Measurements from ENCODE around the gene HDAC8.

DNA sequence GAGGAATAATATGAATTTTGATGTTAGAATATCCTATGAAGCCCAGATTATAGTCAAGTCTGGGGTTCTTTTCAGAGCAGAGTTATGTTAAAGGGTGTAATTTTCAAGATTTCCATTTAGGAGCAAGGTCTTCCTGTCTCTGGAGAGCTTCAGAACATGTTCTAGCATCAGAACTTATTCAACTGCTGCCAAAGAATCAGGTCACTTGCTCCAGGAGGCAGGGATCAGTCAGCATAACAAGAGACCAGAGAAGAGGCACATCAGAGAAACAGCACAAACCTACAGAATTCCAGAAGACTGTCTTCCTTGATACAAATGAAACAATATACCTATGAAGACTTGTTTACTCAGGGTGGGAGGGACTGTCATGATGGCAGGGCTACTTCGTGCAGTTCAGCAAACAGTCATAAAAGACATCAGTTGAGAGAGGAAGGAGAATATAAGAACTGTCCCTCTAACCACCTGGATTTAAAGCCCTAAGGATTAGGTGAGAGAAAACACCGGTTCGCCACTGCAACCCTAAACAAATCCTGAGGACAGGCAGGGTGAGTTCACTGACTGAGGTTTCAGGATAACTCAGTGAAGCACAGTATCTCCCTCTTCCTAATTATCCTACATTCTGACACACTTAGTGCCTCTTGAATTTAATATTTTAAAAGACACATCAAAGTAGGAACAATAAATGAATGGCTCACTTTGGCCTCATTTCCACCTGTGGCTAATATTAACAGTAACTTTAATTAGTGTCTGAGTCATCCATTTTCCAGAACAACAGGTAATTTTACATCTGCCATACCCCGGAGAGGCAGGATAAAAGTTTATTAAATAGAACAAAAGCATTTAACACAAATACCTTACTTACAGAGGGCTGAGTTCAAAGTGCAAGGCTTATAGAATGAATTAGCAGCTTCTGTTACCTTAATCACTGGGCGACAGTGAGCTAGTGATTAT lies 93.0 kb downstream of the HDAC8 start:
- TF ChIP-seq EP300 (IDR thresholded peaks at IDR 0.05): no peak
- no peak for TF ChIP-seq POLR2A (IDR thresholded peaks at IDR 0.05; ENCODE audit: low read depth)
- no peak for TF ChIP-seq CTCF (IDR thresholded peaks at IDR 0.05)
